ENCODE results near the gene RASGRP1. TPM values are rescaled to one million over a fixed set of nuclear protein-coding genes. Genes with fewer than 3 reads are reported as not detected.

RASGRP1 gene
- total RNA-seq, result 10 to 100 TPM; 15.0 to 23.1 (median 19.5) TPM

DNA sequence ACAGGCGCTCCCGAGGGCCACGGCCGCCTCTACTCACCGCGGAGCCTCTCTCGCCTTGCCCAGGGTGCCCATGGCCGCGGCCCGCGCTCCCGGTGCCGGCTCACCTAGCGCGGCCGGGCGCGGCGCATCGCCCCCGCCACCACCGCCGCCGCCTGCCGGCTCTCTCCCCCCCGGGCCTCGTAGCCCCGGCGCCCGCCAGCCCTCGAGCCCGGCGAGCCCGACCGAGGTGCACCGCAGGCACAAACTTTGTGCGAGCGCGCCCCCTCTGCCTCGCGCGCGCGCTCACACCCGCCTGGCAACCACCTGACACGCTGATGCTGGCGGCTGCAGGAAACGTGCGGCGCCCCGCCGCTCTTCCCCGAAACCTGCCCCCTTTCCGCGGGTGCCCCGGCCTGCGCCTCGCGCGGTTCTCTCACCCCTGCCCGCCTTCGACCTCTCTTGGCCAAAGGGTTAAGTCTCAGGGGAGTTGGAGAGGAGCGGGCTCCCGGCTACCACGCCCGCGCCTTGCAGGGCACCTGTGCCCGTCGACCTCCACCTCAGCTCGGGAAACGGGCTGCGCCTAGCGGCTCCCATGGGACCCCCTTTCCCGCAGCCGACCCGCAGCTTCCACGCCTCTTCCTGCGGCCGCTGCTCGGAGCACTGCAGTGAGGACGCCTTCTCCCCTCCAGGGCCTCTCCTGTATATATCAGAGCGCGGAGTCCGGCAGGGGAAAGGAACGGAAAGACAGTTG, at the start of gene RASGRP1:
Gene RASGRP1, minus strand, starts transcription at position 258 of the 730 bp plus-strand sequence. Its CDS starts 186 bp downstream, at position 72.
- TF ChIP-seq CTCF (IDR thresholded peaks at IDR 0.05), result no peak
- no peak for TF ChIP-seq POLR2A (IDR thresholded peaks at IDR 0.05)
- 4 to 11% methylated on average over 30 to 79 of the region's 85 CpGs for whole genome bisulfite sequencing, 2 donors
- peak in 1 of 2 donors; percentile 90 for DNase-seq (ENCODE audit: low spot score in 2 of 2)
- H3K4me3 ChIP-seq (ENCODE audit: low read depth, poor library complexity, severe bottlenecking), result peak within 1 kb of the TSS; percentile 22
- intact Hi-C loops (cut with DNase I; ENCODE audit: low total_unique reads), result loop anchor here (5.0 kb wide), 1 partner anchor 118 kb away; no protein-coding TSS in a partner anchor

DNA sequence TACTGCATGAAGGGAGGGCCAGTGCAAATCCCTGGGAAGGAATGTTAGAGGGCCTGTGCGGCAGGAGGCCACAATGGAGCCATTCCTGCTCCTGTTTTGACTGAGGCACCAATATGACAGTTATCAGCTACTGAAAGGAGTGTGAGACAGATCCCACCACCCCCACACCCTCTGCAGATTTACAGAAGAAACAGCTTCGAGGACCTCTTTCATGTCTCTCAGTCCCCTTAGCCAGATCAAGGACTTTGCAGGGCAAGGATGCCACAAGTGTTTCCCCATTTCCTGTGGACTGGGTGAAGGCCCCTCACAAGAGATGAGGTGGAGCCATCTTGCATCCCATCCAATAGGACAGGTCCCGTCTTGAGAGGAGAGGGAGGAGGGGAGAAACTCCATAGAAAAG, 48.5 kb upstream of the RASGRP1 start:
- no peak for TF ChIP-seq POLR2A (IDR thresholded peaks at IDR 0.05)
- 81 to 83% methylated on average over 3 of the region's 3 CpGs for WGBS, 2 donors

DNA sequence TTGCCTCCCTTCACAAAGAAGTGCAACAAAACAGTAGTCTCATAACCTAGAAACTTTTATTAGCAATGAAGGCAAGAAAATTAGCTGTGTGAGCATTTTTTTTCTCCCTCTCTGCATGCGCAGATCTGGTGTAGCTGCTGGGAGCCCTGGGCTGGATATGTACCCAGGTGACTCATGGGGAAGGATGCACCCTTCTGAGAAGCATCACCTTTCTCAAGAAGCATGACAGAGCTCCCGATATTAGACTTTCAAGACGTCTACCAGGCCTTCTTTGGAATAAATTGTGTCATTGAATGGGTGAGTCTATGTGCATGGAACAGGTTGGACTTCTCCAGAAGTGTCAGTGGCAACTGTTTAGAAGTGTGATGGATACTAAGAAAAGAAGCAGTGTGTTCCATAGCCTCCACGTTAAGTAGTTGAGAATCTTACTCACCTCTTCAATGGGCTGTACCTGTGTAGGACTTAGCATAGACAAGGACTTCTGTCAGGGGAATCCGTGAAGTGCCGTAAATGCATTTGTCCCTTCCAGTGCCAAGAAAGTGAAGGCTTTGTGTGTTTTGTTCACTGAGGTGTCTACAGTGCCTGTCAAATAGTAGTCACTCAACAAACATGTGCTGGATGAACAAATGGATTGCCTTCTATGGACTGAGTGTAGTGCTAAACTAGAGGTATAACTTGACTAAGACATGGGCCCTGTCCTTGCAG, 47.7 kb upstream of the RASGRP1 start:
- no peak for DNase-seq (ENCODE audit: low spot score in 2 of 2)
- WGBS, 2 donors, result 77 to 78% methylated on average over 6 of the region's 6 CpGs
- TF ChIP-seq CTCF (IDR thresholded peaks at IDR 0.05) (no peak), POLR2A (IDR thresholded peaks at IDR 0.05) (no peak)
- H3K4me3 ChIP-seq (ENCODE audit: low read depth, poor library complexity, severe bottlenecking), result no peak overlapping the region
- intact Hi-C loops (cut with DNase I; ENCODE audit: low total_unique reads), result no loop called here

More for the DNA sequence above, 48.5 kb upstream of the RASGRP1 start:
- H3K4me3 ChIP-seq (ENCODE audit: low read depth, poor library complexity, severe bottlenecking), result no peak overlapping the region
- intact Hi-C loops (cut with DNase I; ENCODE audit: low total_unique reads), result no loop called here
- DNase-seq (ENCODE audit: low spot score in 2 of 2), result no peak

GRCh38 chr15:38611228-38611627, 46.6 kb upstream of the RASGRP1 start:
- TF ChIP-seq CTCF (IDR thresholded peaks at IDR 0.05) (no peak), POLR2A (IDR thresholded peaks at IDR 0.05) (no peak)
- WGBS, 2 donors, result 67 to 70% methylated on average over 4 of the region's 4 CpGs
- intact Hi-C loops (cut with DNase I; ENCODE audit: low total_unique reads), result no loop called here

GRCh38 chr15:38610748-38611147, 46.1 kb upstream of the RASGRP1 start:
- intact Hi-C loops (cut with DNase I; ENCODE audit: low total_unique reads), result no loop called here
- DNase-seq (ENCODE audit: low spot score in 2 of 2), result no peak
- WGBS, 2 donors, result 73 to 78% methylated on average over 7 of the region's 7 CpGs
- H3K4me3 ChIP-seq (ENCODE audit: low read depth, poor library complexity, severe bottlenecking), result no peak overlapping the region
- TF ChIP-seq POLR2A (IDR thresholded peaks at IDR 0.05) (no peak), CTCF (IDR thresholded peaks at IDR 0.05) (no peak)

More at GRCh38 chr15:38611228-38611627, 46.6 kb upstream of the RASGRP1 start:
- DNase-seq (ENCODE audit: low spot score in 2 of 2), result no peak
- no peak overlapping the region for H3K4me3 ChIP-seq (ENCODE audit: low read depth, poor library complexity, severe bottlenecking)

DNA sequence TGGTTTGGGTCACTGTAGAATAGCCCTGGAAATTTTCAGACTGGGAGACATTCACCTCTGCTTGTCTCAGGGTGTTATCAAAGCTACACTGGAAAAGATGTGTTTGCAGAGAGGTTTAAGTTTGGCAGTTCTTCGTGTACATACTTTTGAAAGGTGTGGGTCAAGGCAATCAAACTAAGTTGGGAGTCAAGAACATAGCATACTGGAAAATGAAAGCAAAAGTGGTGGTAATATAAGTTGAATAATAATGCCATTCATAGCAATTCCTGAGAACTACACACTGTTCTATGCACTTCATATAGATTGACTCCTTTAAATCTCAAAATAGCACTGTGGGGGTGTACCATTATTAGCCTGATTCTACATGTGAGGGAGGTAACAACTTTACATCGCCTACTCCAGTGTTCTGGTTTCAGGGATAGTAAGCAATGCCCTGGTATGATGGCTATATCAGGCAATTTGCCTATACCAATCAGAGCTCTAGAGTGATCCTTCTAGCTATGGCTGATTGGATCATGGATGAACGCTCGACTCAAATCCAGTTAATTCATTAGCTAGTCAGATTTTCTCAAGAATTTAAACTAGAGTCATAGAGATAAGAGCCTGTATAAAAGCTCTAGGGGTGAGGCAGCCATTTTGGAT, 44.6 kb upstream of the RASGRP1 start:
- intact Hi-C loops (cut with DNase I; ENCODE audit: low total_unique reads), result no loop called here
- TF ChIP-seq POLR2A (IDR thresholded peaks at IDR 0.05) (no peak), CTCF (IDR thresholded peaks at IDR 0.05) (no peak)
- WGBS, 2 donors, result 79 to 83% methylated on average over 4 of the region's 4 CpGs

More for the DNA sequence above, 44.6 kb upstream of the RASGRP1 start:
- no peak for DNase-seq (ENCODE audit: low spot score in 2 of 2)
- no peak overlapping the region for H3K4me3 ChIP-seq (ENCODE audit: low read depth, poor library complexity, severe bottlenecking)
